Parathyroid adenoma (tissue), 2 donors: ENCODE measurements around the gene SYTL2.
"Not testable (repeated sequence)": the region's sequence is repeated elsewhere in the genome, so short reads cannot be mapped to it uniquely, and the experiment has no call there.

Source experiments
- H2AFZ ChIP-seq: fragments of 300-600 bp; sonication (generic); one replicate; pipeline ENCODE4 v1.7.0; 2017; ENCODE audit warnings: antibody characterized with exemption, mild to moderate bottlenecking
- H3K27ac ChIP-seq: fragments of 300-600 bp; sonication (generic); one replicate; pipeline ENCODE4 v1.7.0; 2017
- H3K27me3 ChIP-seq: fragments of 300-600 bp; sonication (generic); one replicate; pipeline ENCODE4 v1.7.0; 2017; ENCODE audit warnings: low read length; ENCODE audit not compliant: control insufficient read depth, insufficient read depth
- H3K36me3 ChIP-seq: fragments of 300-600 bp; sonication (generic); one replicate; pipeline ENCODE4 v1.7.0; 2017; ENCODE audit warnings: low read length; ENCODE audit not compliant: control insufficient read depth, insufficient read depth
- H3K4me1 ChIP-seq: fragments of 300-600 bp; sonication (generic); one replicate; pipeline ENCODE4 v1.7.0; 2017; ENCODE audit warnings: control low read depth
- H3K4me2 ChIP-seq: fragments of 300-600 bp; sonication (generic); one replicate; pipeline ENCODE4 v1.7.0; 2017; ENCODE audit warnings: low read length
- H3K4me3 ChIP-seq: fragments of 300-600 bp; sonication (generic); one replicate; pipeline ENCODE4 v1.7.0; 2017; ENCODE audit warnings: low read depth, low read length
- H3K79me2 ChIP-seq: fragments of 300-600 bp; sonication (generic); one replicate; pipeline ENCODE4 v1.7.0; 2017; ENCODE audit warnings: control low read depth
- H3K9ac ChIP-seq: fragments of 300-600 bp; sonication (generic); one replicate; pipeline ENCODE4 v1.7.0; 2017; ENCODE audit warnings: mild to moderate bottlenecking
- H3K9me3 ChIP-seq: fragments of 300-600 bp; sonication (generic); one replicate; pipeline ENCODE4 v1.7.0; 2017; ENCODE audit warnings: low read length; ENCODE audit not compliant: control insufficient read depth
- CTCF ChIP-seq: fragments of 300-600 bp; sonication (generic); IDR thresholded peaks from one replicate; pipeline ENCODE4 v1.7.0; 2017; ENCODE audit warnings: antibody characterized with exemption, mild to moderate bottlenecking
- donor health status: primary hyperparathyroidism.

Gene SYTL2

GRCh38 chr11:85656777-85657176, 154.2 kb downstream of the SYTL2 start:
- Histone ChIP-seq H3K27ac (no peak overlapping the region), H3K27me3 (no peaks in the 10 kb centered on the region), H3K9me3 (no peaks in the 10 kb centered on the region), H3K4me1 (peaks cover 3% of the 10 kb centered on the region), H2AFZ (no peak overlapping the region), H3K4me2 (no peak overlapping the region), H3K4me3 (no peak overlapping the region), H3K79me2 (peaks cover 4% of the 10 kb centered on the region), H3K9ac (no peak overlapping the region), H3K36me3 (no peaks in the 10 kb centered on the region)
- no peak for TF ChIP-seq CTCF

GRCh38 chr11:85654343-85654742, 156.6 kb downstream of the SYTL2 start:
- H2AFZ ChIP-seq, H3K36me3 ChIP-seq, H3K9me3 ChIP-seq, H3K4me2 ChIP-seq, H3K27me3 ChIP-seq, H3K9ac ChIP-seq, H3K79me2 ChIP-seq, H3K4me1 ChIP-seq, H3K4me3 ChIP-seq, H3K27ac ChIP-seq: not testable (repeated sequence)

GRCh38 chr11:85652786-85653447, 158.0 kb downstream of the SYTL2 start:
- no peaks in the 10 kb centered on the region for H3K79me2 ChIP-seq
- no peak for TF ChIP-seq CTCF
- no peaks in the 10 kb centered on the region for H3K9me3 ChIP-seq
- H3K4me2 ChIP-seq: no peak overlapping the region
- H3K27me3 ChIP-seq: no peaks in the 10 kb centered on the region
- H3K36me3 ChIP-seq: no peaks in the 10 kb centered on the region
- no peak overlapping the region for H3K27ac ChIP-seq
- no peaks in the 10 kb centered on the region for H3K4me1 ChIP-seq
- no peak overlapping the region for H3K4me3 ChIP-seq
- no peak overlapping the region for H2AFZ ChIP-seq
- no peak overlapping the region for H3K9ac ChIP-seq

- Histone ChIP-seq H3K36me3 (no peaks in the 10 kb centered on the region), H3K9me3 (no peaks in the 10 kb centered on the region), H2AFZ (no peak overlapping the region), H3K79me2 (no peaks in the 10 kb centered on the region), H3K4me2 (no peak overlapping the region), H3K4me3 (no peak overlapping the region), H3K4me1 (no peaks in the 10 kb centered on the region), H3K27me3 (no peaks in the 10 kb centered on the region), H3K9ac (no peak overlapping the region), H3K27ac (no peak overlapping the region)
- TF ChIP-seq CTCF: no peak
Observed at GRCh38 chr11:85651118-85651517, 159.8 kb downstream of the SYTL2 start.

- Histone ChIP-seq H3K79me2 (no peaks in the 10 kb centered on the region), H3K36me3 (no peaks in the 10 kb centered on the region), H3K4me3 (peak within 1 kb of the TSS; percentile 78), H3K9ac (no peak within 1 kb of the TSS), H3K4me1 (no peaks in the 10 kb centered on the region), H3K27ac (peak within 1 kb of the TSS; percentile 71), H2AFZ (peak within 1 kb of the TSS; percentile 89), H3K9me3 (no peaks in the 10 kb centered on the region), H3K27me3 (no peaks in the 10 kb centered on the region), H3K4me2 (peak within 1 kb of the TSS; percentile 86)
- TF ChIP-seq CTCF: no peak
Observed at GRCh38 chr11:85647604-85648299, 163.2 kb downstream of the SYTL2 start, which contains the start of gene TMEM126A. Gene TMEM126A (plus strand): TSS chr11:85647967. CDS start chr11:85650256, 2,289 bp downstream.
